Adrenal gland (tissue), 5 donors: ENCODE data around the gene HPSE.

Source experiments
- CTCF ChIP-seq, 6 experiments: fragments of 450-650 bp in 4 of 6; fragments of 200-600 bp in 2 of 6; sonication (generic) in 1 of 6; IDR thresholded peaks; 1 replicate in 5 of 6; 2 replicates in 1 of 6; pipeline versions ENCODE4 v1.5.1 to v1.8.0; 2016 to 2021; ENCODE audit warnings: antibody characterized with exemption in 6 of 6, mild to moderate bottlenecking in 2 of 6, moderate library complexity in 1 of 6
- POLR2A ChIP-seq, 2 donors: fragments of 450-650 bp; IDR thresholded peaks; one replicate each; pipeline ENCODE4 v1.6.1; 2017; ENCODE audit warnings: antibody characterized with exemption in 2 of 2, mild to moderate bottlenecking in 2 of 2, moderate library complexity in 1 of 2
- donor health status: DM: no; HTN: no; CAD: no.

GRCh38 chr4:83259586-83259985, 75.1 kb downstream of the HPSE start:
- TF ChIP-seq CTCF (IDR thresholded peaks at IDR 0.05) (no peak), POLR2A (IDR thresholded peaks at IDR 0.05) (no peak)
